ENCODE results near the gene CDCA7.
"Not testable (repeated sequence)": the region's sequence is repeated elsewhere in the genome, so short reads cannot be mapped to it uniquely, and the experiment has no call there.

CDCA7 gene

DNA sequence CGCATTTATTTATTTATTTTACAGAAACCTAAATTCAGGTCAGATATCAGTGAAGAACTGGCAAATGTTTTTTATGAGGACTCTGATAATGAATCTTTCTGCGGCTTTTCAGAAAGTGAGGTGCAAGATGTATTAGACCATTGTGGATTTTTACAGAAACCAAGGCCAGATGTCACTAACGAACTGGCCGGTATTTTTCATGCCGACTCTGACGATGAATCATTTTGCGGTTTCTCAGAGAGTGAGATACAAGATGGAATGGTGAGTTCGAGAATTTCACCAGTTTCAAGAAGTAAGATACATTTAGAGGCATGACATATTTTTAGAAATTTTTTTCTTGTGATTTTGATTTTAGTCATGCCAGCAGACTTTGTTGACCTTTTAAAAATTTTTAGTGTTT, 4.6 kb downstream of the CDCA7 start:
- DNase-seq: no peak

DNA sequence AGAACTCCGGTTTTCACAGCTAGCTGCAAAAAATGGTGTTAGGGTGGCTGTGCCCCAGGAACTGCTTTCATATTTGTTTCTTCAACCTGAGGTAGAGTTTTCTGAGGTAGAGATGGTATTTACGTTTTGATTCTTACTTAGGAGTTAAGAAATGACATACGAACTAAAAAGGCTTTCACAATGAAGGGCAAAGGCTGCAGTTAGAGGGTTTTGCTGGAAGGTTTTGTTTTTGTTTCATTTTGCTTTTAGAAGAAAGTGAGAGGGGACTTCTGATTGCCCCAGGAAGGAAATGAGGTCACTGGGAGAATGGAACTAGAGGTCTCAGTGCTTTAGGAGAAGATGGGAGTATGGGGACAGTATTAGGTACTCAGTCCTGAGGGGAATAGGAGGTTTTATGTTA, 15.5 kb downstream of the CDCA7 start:
- DNase-seq: no peak

DNA sequence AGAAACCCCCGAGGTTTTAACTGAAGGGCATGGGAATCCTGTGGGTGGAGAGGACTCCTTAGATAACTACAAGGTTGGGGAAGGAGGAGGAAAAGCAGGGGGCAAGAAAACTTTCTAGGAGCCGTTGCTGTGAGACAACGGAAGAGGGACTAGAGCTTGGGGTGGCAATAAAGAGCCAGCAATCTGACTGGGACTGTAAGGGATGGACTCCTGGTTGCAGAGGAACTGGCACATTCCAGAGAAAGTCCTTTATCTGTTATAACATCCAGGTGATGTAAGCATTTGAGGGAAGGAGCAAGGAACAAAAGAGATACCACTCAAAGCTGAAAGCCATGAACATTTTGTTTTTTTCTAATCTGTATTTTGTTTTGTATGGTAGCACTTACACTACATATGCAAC, 16.4 kb downstream of the CDCA7 start:
- DNase-seq: no peak

- DNase-seq: no peak
Observed at GRCh38 chr2:173373290-173373689, 18.6 kb downstream of the CDCA7 start.

- no peak for DNase-seq
Observed at GRCh38 chr2:173374634-173375033, 20.0 kb downstream of the CDCA7 start.

- not testable (repeated sequence) for DNase-seq
Observed at GRCh38 chr2:173385534-173385933, 30.9 kb downstream of the CDCA7 start.

DNA sequence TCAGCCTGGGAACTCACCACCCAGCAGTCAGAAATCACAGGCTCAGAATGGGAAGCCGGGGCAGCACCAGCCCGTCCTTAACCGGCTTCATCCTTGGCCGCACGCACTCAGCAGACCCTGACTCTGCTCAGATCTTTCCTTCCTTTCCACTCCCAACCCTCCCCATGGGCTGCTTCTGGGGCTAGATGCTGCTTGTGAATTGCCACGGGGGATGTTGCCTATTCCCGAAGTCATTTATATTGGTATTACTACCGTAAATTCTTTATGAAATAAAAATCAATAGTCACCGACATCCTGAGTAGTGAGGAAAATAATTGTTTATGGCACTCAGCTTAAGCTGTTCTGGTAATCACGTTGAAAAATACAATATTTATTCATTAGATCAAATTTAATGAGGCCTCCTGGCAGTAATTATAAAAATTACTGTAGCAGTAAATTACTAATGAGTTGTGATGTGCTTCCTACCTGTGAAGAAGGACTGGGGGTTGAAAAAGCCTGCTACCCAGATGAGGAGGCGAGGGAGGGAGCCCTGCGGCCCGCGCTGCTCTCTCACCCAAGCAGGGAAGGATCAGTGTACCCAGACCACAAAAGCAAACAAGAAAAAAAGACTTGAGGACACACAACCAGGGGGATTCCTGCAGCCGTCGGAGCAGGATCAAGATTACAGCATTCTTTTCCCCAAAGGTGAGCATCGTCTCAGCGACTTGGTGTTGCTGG, 31.5 kb downstream of the CDCA7 start:
- no peak for DNase-seq

DNA sequence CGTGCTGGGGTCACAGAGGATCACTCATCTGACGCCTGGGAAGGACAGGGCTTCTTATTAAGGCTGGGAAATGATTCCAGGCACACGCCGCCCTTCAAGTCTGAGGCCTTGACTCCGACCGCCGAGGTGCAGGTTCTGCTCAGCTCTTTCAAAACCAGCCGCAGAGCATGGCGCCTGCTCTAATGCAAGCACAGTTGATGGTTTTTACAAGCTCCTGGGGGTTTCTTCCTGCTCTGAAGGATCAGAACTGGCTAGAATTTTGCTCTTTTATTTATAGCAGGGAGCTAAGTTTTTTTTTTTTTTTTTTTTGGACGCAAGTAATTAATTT, 32.0 kb downstream of the CDCA7 start:
- no peak for DNase-seq

GRCh38 chr2:173387079-173387478, 32.4 kb downstream of the CDCA7 start:
- no peak for DNase-seq

DNA sequence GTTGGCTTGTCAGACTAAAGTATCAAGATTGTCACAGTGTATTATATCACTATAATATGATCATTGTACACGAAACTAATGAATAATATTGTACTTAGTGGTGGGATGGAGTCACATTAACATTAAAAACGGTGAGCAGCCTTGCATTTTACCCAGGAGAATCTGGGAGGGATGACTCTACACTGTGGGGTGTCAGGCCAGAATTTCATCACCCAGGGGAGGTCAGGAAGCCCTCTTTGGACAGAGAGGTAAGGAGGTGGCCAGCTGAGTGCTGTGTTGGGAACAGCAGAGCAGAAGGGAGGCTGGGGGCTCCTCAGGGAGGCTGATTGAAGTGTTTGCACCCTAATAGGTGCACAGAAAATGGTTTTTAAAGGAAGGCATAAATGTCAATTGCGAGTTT, 33.0 kb downstream of the CDCA7 start:
- DNase-seq: no peak

DNA sequence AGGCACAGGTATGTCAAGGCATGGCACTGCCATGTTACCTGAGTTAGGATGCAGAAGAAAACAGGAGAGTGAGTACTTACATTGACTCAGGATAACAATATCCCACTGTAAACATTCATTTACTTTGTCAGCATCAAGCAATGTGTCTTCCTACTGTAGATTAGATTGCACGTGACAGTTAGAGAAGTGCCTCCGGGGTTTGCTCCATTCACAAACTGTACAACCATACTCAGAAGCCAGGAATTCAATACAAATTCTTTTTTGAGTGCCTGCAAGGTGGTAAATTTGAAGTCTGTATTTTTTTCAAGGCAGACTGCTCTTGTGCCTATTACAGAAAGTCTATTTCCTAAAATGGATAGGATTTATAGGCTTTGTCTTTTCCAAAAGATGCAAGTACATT, 34.1 kb downstream of the CDCA7 start:
- DNase-seq: no peak

DNA sequence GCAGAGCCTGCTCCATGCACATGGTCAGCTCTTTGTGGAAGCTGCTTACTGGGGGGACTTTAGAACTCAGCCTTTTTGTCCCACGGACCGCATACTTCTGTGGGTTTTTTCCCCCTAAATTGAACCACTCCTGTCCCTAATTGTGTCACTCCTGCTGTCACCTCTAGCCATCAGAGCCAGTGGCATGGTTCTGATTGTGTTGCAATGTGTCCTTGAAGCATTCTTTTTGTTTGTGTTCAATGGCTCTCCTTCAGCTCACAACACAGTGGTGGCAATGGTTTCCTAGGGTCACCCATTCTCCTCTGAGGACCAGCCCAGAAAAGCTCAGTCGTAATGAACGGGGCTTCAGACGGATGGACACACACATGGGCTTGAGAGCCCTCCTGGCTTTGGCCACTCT, 35.4 kb downstream of the CDCA7 start:
- no peak for DNase-seq

DNA sequence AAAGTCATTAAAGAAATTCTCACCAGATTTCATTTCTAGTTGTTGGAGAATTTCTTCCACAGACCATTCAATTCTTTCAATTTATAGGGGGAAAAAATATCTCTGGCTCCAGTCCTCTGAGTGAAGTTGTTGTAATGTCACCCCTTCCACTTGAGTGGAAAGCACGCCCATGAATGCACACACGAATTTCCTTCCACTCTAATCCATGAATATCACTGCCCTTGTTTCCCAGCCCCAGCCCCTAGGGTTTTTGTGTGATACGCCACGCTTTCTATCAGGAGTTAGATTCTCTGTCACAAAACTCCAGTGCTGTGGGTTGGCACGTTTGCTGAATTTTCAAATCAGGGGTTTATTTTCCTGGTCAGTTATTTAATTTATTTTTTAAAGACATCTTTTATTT, 38.1 kb downstream of the CDCA7 start:
- no peak for DNase-seq

DNA sequence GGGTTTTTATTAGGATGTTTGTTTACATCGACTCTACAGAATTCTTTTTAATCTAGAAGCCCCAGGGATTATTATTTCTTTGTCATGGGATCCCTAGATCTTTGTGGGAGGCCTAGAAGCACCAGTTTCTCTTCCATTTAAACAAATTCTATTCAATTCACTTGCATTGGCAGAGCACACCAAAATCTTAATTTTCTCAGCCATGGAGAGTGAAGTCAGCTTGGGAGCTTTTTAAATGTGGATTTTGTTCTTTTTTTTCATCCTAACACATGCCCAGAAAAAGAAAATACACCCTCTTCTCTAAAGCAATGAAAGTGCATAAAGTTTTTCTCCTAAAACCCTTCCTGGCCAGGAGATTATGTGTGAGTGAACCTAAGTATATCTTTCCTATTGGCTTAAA, 38.5 kb downstream of the CDCA7 start:
- DNase-seq: no peak

- DNase-seq: no peak
Observed at GRCh38 chr2:173393636-173394035, 39.0 kb downstream of the CDCA7 start.

DNA sequence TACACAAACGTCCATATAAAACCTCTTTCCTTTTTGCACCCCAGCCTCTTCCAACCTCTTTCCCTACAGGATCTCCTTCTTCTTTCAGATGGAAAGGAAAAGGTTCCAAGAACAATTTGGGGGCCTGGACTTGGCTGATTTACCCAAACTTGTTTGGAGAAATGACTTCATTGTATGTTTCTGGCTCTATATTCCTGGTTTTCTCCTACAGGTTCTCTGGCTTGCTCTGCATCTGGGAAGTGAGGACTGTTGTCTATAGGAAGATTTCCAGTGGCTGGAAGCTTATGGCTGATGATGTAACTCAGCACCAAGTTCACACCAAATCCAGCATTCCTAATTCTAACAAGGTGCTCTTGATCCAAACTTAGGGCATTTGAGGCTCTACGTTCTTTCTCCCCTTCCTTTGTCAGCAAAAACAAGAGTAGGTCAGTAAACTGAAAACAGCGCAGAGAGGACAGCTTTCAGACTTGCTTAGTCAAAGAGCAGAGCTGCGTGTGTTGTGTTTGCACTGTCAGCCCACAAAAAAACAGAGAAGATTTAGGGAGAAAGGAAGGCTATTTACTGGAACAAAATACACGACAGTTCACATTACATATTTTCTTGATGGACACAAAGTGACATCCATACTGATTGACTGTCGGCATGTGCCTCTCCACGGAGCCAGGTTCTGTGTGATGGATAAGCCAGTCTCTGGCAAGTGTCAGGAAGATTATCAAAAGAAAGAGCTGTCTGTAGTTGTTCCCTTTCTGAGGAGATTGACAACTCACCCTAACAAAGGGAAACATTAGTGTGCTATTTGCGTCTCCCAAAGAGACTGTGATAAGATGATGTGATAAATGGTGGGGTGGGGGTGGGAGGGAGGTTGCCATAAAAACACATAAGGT, 39.7 kb downstream of the CDCA7 start:
- DNase-seq: no peak

GRCh38 chr2:173395567-173396351, 41.1 kb downstream of the CDCA7 start:
- no peak for DNase-seq

- no peak for DNase-seq
Observed at GRCh38 chr2:173397539-173397938, 42.9 kb downstream of the CDCA7 start.

DNA sequence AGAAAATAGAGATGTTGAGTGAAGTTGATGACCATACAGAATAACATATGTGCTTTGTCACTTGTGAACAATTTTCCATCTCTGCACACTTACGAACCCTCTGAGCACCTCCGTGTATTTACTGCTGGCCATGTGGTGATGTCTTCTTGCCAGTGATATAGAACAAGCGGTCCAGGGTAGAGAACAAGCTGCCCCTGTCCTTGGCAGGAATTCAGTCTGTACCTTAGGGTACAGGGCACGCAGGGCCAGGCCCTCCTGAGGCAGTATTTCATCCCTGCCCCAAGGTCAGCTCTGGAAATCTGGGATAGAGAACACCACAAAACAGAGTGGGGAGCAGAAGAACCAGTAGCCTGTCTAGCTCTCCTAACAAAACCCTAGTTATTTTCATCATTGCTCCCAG, 44.6 kb downstream of the CDCA7 start:
- DNase-seq: no peak

GRCh38 chr2:173400760-173401159, 46.1 kb downstream of the CDCA7 start:
- DNase-seq: no peak

GRCh38 chr2:173401716-173402326, 47.1 kb downstream of the CDCA7 start:
- DNase-seq: no peak

GRCh38 chr2:173402405-173402974, 47.8 kb downstream of the CDCA7 start:
- peak; percentile 85 for DNase-seq

All from activated CD8-positive, alpha-beta memory T cell treated with anti-CD3 and anti-CD28 coated beads for 24 hours (primary cell).